ENCODE measurements around the gene SV2B.

SV2B gene

GRCh38 chr15:91125162-91125561, 25.1 kb downstream of the SV2B start:
- H3K4me3 ChIP-seq (ENCODE audit: low read depth, low read length) = no peak overlapping the region
- DNase-seq (ENCODE audit: low read depth) = no peak
- no peak for TF ChIP-seq CTCF (IDR thresholded peaks at IDR 0.05; ENCODE audit: insufficient read depth, low read depth, low read length, missing control alignments)

- no peak for DNase-seq (ENCODE audit: low read depth)
- no peak overlapping the region for H3K4me3 ChIP-seq (ENCODE audit: low read depth, low read length)
- TF ChIP-seq CTCF (IDR thresholded peaks at IDR 0.05; ENCODE audit: insufficient read depth, low read depth, low read length, missing control alignments) = no peak
Measured at GRCh38 chr15:91126080-91126479, 26.0 kb downstream of the SV2B start.

- H3K4me3 ChIP-seq (ENCODE audit: low read depth, low read length) = no peak overlapping the region
- no peak for TF ChIP-seq CTCF (IDR thresholded peaks at IDR 0.05; ENCODE audit: insufficient read depth, low read depth, low read length, missing control alignments)
- no peak for DNase-seq (ENCODE audit: low read depth)
Measured at GRCh38 chr15:91127236-91127955, 27.3 kb downstream of the SV2B start.

GRCh38 chr15:91128016-91128415, 28.0 kb downstream of the SV2B start:
- no peak for TF ChIP-seq CTCF (IDR thresholded peaks at IDR 0.05; ENCODE audit: insufficient read depth, low read depth, low read length, missing control alignments)
- DNase-seq (ENCODE audit: low read depth) = no peak

GRCh38 chr15:91129436-91129835, 29.4 kb downstream of the SV2B start:
- no peak overlapping the region for H3K4me3 ChIP-seq (ENCODE audit: low read depth, low read length)
- no peak for TF ChIP-seq CTCF (IDR thresholded peaks at IDR 0.05; ENCODE audit: insufficient read depth, low read depth, low read length, missing control alignments)
- no peak for DNase-seq (ENCODE audit: low read depth)

More at GRCh38 chr15:91128016-91128415, 28.0 kb downstream of the SV2B start:
- H3K4me3 ChIP-seq (ENCODE audit: low read depth, low read length) = no peak overlapping the region

DNA sequence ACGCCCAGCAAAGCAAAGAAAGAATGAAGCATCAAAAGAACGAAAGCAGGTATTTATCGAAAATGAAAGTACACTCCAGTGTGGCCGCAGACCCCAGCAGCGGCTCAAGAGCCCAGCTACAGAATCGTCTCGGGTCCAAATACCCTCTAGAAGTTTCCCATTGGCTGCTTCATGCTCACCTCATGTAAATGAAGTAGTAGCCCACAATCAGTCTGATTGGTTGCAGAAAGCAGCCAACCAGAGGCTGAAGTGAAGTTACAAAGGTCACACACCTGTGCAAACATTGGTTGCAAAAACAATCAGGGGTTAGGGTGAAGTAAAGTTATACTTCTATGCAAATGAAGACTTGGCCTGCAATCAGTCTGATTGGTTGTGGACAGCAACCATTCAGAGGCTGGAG, 32.0 kb downstream of the SV2B start:
- no peak for TF ChIP-seq CTCF (IDR thresholded peaks at IDR 0.05; ENCODE audit: insufficient read depth, low read depth, low read length, missing control alignments)
- DNase-seq (ENCODE audit: low read depth) = no peak
- no peak overlapping the region for H3K4me3 ChIP-seq (ENCODE audit: low read depth, low read length)

DNA sequence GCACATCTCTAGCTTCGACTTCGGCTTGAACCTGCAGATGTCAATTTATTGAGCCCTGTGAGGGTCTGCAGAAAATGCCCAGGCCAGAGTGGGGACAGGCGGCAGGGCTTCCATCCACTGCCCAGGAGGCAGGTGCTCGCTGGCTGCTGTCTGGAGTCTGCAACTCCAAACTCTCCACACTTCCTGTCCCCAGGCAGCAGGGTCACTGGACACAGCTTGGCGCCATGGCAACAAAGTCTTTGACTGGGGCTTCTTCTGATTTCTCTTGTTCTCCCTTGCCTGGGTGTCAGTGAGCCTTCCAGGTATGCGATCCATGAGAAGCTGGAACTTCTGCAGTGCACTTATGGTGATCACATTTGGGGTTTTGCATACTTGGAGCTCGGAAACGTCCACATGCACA, 33.5 kb downstream of the SV2B start:
- no peak for DNase-seq (ENCODE audit: low read depth)
- TF ChIP-seq CTCF (IDR thresholded peaks at IDR 0.05; ENCODE audit: insufficient read depth, low read depth, low read length, missing control alignments) = no peak
- H3K4me3 ChIP-seq (ENCODE audit: low read depth, low read length) = no peak overlapping the region
